HepG2 (cell line): ENCODE data around the gene CYB5D1. TPM values are rescaled to one million over a fixed set of nuclear protein-coding genes. Genes with fewer than 3 reads are reported as not detected.
A peak's percentile ranks its signal among the peaks of the same experiment; 100 is the strongest.

Experiments used
- ASH2L ChIP-seq: fragments of 300-600, 200-600 bp; sonication (generic); IDR thresholded peaks from 2 replicates; pipeline ENCODE4 v1.7.0; 2017; ENCODE audit warnings: low read depth, mild to moderate bottlenecking, moderate library complexity, mixed read lengths, low read length; ENCODE audit not compliant: insufficient read length
- CTCF ChIP-seq: sonication (generic); formaldehyde crosslinking; IDR thresholded peaks from 2 replicates; pipeline ENCODE4 v1.5.0; 2020; ENCODE audit warnings: mild to moderate bottlenecking, missing genetic modification reagents, moderate library complexity
- KAT2B ChIP-seq: fragments of 150-350 bp; IDR thresholded peaks from 2 replicates; pipeline ENCODE4 v1.6.1; 2014; ENCODE audit warnings: low read depth, low read length, borderline replicate concordance
- NFE2L1 ChIP-seq: sonication (generic); formaldehyde crosslinking; IDR thresholded peaks from 2 replicates; pipeline ENCODE4 v1.4.0; 2020; ENCODE audit warnings: missing genetic modification reagents, mild to moderate bottlenecking, borderline replicate concordance
- NFRKB ChIP-seq: fragments of 450-650 bp; IDR thresholded peaks from 2 replicates; pipeline ENCODE4 v1.6.1; 2017
- PHB2 ChIP-seq: fragments of 450-650 bp; IDR thresholded peaks from 2 replicates; pipeline ENCODE4 v1.6.1; 2018; ENCODE audit not compliant: partially characterized antibody
- THAP9 ChIP-seq: sonication (generic); formaldehyde crosslinking; IDR thresholded peaks from 2 replicates; pipeline ENCODE4; 2020; ENCODE audit warnings: missing genetic modification reagents, mild to moderate bottlenecking, borderline replicate concordance
- YEATS2 ChIP-seq: sonication (generic); formaldehyde crosslinking; IDR thresholded peaks from 2 replicates; pipeline ENCODE4 v1.4.0; 2020; ENCODE audit warnings: missing genetic modification reagents, borderline replicate concordance
- ZFP41 ChIP-seq: sonication (generic); formaldehyde crosslinking; IDR thresholded peaks from 2 replicates; pipeline ENCODE4 v1.4.0; 2020; ENCODE audit warnings: mild to moderate bottlenecking, missing genetic modification reagents, borderline replicate concordance
- ZIK1 ChIP-seq: sonication (generic); formaldehyde crosslinking; IDR thresholded peaks from 2 replicates; pipeline ENCODE4 v1.5.0; 2020; ENCODE audit warnings: mild to moderate bottlenecking, low read depth, missing genetic modification reagents, borderline replicate concordance
- ZNF687 ChIP-seq: sonication (generic); formaldehyde crosslinking; IDR thresholded peaks from 2 replicates; pipeline ENCODE4 v1.5.1; 2020; ENCODE audit warnings: mild to moderate bottlenecking, missing genetic modification reagents, moderate library complexity
- ZNF773 ChIP-seq: sonication (generic); formaldehyde crosslinking; IDR thresholded peaks from 2 replicates; pipeline ENCODE4 v1.4.0; 2020; ENCODE audit warnings: missing genetic modification reagents, borderline replicate concordance
- polyA plus RNA-seq, 8 experiments: library from polyadenylated mRNA; depleted of rRNA in 3 of 8; stranded (reverse) in 7 of 8; unstranded in 1 of 8; fragments of >200 nt; fragmentation: Illumina TruSeq in 4 of 8; extraction: Trizol in 4 of 8; gene quantifications; 2 replicates each; pipeline versions ENCODE4 v1.2.1 to v1.2.3, GENCODE V29; 2011 to 2016; ENCODE audit warnings: low read depth in 4 of 8, missing spikeins in 1 of 8, mixed read lengths in 1 of 8; ENCODE audit not compliant: insufficient read depth in 1 of 8
- total RNA-seq, 5 experiments: library from RNA; depleted of rRNA; stranded (reverse); fragments of >200 nt; fragmentation: Illumina TruSeq; extraction: Trizol; gene quantifications; 2 replicates each; pipeline ENCODE4 v1.2.3, GENCODE V29; 2016; ENCODE audit warnings: low read depth in 1 of 5
- TF ChIP-seq, protein P1 (sequence below): sonication (generic); formaldehyde crosslinking; IDR thresholded peaks from 2 replicates; pipeline ENCODE4 v1.8.0; 2022; ENCODE audit warnings: low read depth, missing genetic modification reagents
- TF ChIP-seq, protein P2 (sequence below): sonication (generic); formaldehyde crosslinking; IDR thresholded peaks from 2 replicates; pipeline ENCODE4 v1.4.0; 2020; ENCODE audit warnings: missing genetic modification reagents, borderline replicate concordance

The CYB5D1 gene
- total and polyA plus RNA-seq, 2 of the 13 experiments (the other 11 are each of a cell fraction or from before 2014, with no cell fraction given), result 8.9 to 17.0 TPM

DNA sequence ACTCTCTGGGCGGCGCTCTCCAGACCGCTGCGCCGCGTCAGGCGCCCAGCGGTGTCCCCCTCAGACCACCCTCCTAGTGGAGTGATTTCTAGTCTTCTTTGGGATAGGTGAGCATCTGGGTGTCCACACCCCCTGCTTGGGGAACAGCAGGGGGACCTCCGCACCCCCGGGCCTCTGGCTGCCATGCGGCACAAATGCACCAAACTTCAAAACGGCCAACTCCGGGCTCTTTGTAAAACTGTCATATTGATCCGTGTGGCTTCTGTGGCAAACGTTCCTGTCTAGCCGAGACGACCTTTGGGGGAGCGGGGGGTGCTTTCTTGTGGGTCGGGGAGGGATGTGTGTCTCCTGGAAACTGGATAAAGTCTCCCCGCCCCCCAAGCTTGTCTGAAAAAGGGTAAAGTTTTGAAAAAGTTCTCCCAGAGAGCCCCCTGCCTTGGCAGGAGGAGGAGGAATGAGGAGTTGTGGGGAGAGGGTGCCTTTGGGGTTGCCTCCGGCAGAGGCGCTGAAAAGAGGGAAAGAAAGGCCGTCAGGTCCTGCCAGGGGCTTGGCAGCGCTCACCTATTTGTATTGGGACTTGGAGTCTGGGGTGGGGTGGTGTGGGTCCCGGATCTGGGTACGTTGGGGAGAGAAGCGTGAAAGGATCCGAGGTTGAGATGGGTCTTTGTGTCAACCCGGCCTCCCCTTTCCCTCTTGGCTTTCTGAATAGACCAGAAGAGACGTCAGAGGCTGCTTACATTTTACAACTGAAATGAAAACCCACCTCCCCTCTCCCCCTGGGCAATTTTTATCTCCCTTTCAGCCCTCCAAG is 28.6 kb downstream of the CYB5D1 start (continued):
- TF ChIP-seq THAP9 (no peak), ZNF687 (peak; percentile 41; the same call in 1 of the 2 replicates), KAT2B (no peak), CTCF (CRISPR knock-in tag) (peak; percentile 1; the same call in 1 of the 2 replicates), ASH2L (peak; percentile 3), ZFP41 (CRISPR knock-in tag) (no peak), NFE2L1 (no peak), ZNF773 (CRISPR knock-in tag) (no peak), NFRKB (no peak), PHB2 (no peak), YEATS2 (no peak), ZIK1 (CRISPR knock-in tag) (no peak)
- TF ChIP-seq, protein P1, sequence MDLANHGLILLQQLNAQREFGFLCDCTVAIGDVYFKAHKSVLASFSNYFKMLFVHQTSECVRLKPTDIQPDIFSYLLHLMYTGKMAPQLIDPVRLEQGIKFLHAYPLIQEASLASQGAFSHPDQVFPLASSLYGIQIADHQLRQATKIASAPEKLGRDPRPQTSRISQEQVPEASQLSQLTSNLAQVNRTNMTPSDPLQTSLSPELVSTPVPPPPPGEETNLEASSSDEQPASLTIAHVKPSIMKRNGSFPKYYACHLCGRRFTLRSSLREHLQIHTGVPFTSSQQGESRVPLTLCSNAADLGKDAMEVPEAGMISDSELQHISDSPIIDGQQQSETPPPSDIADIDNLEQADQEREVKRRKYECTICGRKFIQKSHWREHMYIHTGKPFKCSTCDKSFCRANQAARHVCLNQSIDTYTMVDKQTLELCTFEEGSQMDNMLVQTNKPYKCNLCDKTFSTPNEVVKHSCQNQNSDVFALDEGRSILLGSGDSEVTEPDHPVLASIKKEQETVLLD (CRISPR knock-in tag), result no peak
- TF ChIP-seq, protein P2, sequence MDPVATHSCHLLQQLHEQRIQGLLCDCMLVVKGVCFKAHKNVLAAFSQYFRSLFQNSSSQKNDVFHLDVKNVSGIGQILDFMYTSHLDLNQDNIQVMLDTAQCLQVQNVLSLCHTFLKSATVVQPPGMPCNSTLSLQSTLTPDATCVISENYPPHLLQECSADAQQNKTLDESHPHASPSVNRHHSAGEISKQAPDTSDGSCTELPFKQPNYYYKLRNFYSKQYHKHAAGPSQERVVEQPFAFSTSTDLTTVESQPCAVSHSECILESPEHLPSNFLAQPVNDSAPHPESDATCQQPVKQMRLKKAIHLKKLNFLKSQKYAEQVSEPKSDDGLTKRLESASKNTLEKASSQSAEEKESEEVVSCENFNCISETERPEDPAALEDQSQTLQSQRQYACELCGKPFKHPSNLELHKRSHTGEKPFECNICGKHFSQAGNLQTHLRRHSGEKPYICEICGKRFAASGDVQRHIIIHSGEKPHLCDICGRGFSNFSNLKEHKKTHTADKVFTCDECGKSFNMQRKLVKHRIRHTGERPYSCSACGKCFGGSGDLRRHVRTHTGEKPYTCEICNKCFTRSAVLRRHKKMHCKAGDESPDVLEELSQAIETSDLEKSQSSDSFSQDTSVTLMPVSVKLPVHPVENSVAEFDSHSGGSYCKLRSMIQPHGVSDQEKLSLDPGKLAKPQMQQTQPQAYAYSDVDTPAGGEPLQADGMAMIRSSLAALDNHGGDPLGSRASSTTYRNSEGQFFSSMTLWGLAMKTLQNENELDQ (CRISPR knock-in tag), result no peak
